GM18526 (cell line): ENCODE data around the gene FAM9A.

ENCODE experiments used
- POLR2A ChIP-seq: IDR thresholded peaks from 3 replicates; pipeline ENCODE4 v1.6.1; 2011; ENCODE audit not compliant: insufficient read length; ENCODE audit errors: extremely low read depth

Gene FAM9A

DNA sequence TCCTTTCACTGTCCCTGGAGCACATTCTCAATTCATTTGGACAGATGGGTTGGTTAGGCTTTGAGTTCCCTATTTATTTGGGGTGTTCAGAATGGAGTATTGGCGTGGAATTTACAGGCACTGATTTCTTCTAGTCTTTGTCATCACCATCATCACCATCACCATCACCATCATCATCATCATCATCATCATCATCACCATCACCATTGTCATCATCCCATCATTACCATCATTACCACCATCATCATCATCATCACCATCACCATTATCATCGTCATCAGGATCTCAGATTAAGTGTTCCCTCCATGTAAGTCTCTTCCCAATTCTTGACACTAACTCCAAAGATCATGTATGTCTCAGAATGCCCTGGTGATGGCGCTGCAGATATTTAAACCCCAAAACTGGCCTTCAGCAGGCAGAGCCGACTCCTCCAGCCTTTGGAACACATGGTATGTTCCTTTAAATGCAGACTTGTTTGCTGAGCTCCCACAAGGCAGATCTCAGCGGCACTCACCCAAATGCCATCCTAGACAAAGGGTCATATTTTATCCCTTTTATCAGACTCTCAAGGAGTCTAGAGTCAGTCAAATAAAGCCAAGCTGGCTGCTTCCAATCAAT lies 19.8 kb upstream of the FAM9A start:
- TF ChIP-seq POLR2A, result no peak

- no peak for TF ChIP-seq POLR2A
Observed at GRCh38 chrX:8815460-8816065, 14.4 kb upstream of the FAM9A start.

DNA sequence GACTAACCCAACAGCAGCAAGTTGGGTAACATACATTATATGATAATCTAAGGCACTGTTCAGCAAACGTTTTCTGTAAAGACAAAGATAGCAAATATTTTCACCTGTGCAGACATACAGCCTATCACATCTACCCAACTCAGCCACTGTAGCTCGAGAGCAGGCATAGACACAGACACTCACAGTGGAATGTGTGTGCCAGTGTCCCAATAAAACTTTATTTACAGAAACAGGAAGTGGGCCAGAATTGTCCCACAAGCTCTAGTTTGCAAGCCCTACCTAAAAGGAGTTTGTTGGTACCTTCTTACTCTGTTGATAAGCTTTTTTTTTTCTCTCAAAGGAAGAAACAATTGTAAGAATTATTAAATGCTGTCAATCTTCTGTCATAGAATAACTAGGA lies 11.9 kb upstream of the FAM9A start:
- TF ChIP-seq POLR2A, result no peak

DNA sequence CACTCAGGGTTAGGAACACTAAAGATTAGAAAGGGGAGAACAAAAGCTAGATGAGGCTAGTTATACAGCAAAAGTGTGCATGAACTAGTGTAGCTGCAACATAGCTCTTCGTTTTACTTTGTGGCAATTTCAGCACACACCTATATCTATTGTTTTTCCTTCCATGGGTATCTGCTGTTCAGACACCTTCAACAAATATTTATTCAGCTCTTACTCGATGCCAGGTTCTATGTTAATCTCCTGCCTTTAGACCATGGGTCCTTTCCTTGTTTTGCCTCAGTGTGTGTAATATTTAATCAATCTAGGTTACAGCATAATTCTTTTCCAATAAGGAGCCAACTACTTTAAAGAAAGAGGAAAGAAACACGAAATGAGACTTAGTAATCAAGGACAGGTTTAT lies 10.4 kb upstream of the FAM9A start:
- no peak for TF ChIP-seq POLR2A

- TF ChIP-seq POLR2A, result no peak
Observed at GRCh38 chrX:8808661-8809060, 7.5 kb upstream of the FAM9A start.

DNA sequence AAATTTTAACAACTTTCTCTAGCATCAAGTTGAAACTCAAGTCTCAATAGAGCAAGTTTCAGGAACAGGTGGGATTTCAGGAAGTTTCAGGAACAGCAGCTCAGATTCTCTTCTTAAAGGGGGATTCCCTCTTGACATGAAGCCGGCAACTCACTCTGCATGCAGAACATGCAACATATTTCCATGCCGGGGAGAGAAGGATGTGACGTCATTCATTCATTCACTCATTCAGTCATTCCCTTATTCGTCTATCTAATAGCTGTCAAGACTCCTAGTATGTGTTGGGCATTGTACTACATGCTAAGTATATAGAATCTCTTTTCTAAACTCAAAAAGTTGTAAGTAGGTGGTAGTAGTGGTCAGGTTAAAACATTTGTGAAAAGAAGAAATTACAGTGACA lies 4.8 kb upstream of the FAM9A start:
- no peak for TF ChIP-seq POLR2A

DNA sequence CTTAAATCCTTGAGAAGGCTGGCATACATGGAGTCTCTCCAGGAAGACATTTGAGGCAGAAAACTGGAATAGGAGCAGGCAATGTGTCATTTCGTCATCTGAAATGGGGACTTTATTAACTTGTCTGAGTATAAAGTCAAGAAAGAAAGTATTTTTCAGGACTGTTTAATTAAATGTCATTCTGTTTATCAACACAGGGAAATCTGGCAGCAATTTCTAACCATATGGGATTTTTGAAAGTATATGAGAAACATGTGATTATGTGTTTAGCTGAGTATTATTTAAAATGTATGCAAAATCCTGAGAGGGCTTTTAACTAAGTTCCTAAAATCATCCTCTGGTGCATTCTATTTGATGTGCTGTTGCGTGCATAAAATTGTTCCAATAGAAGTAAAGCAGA lies 3.9 kb upstream of the FAM9A start:
- no peak for TF ChIP-seq POLR2A

- no peak for TF ChIP-seq POLR2A
Observed at GRCh38 chrX:8803326-8803725, 2.1 kb upstream of the FAM9A start.

DNA sequence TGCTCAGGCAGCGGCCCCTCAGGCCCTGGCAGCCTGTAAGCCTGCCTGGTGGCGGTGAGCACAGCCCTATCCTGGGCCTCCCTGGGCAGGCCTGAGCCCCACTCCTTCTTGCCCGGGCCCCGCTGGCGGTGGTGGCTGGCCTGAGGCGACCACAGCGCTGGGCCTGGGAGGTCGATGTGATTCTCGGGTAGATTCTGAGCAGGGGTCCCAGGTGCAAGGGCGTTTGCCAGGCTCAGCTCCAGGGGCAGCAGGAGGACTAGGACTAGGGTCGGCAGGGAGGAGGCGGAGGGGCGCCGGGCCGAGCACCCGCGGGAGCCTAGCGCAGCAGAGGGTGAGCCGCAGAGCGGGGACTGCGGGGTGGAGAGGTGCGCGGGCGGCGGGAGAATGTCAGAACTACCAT lies 17.0 kb downstream of the FAM9A start:
- no peak for TF ChIP-seq POLR2A

- no peak for TF ChIP-seq POLR2A
Observed at GRCh38 chrX:8783714-8784098, 17.5 kb downstream of the FAM9A start.

DNA sequence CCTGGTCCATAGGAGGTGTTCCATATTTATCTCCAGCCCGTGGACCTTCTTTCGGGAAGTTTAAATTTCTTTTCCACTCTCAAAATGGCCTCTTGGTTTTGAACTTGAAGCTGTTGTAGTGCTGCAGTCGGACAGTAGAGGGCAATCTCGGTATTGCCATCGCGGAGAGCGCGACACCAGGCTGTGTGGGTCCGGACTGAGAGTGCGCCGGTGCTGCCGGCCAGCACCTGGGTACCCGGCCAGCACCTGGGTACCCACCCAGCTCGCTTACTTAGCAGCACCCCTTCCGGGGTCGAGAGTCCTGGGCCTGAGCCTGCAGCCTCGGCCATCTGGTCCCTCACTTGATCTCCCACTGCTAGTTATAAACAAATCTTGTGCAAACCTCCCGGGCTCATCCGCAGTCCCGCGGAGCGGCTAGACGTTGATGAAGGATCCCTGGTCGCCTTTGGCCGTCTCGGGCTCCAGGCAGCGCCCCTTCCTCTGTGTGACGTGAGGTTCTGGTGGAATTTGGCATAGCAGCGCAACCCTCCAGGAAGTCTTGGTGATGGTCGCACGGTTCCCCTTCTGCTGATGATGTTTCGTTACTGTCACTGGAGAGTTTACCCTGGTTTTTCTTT lies 18.0 kb downstream of the FAM9A start:
- no peak for TF ChIP-seq POLR2A

- TF ChIP-seq POLR2A, result no peak
Observed at GRCh38 chrX:8782595-8782994, 18.6 kb downstream of the FAM9A start.

- no peak for TF ChIP-seq POLR2A
Observed at GRCh38 chrX:8773117-8773516, 28.1 kb downstream of the FAM9A start.

DNA sequence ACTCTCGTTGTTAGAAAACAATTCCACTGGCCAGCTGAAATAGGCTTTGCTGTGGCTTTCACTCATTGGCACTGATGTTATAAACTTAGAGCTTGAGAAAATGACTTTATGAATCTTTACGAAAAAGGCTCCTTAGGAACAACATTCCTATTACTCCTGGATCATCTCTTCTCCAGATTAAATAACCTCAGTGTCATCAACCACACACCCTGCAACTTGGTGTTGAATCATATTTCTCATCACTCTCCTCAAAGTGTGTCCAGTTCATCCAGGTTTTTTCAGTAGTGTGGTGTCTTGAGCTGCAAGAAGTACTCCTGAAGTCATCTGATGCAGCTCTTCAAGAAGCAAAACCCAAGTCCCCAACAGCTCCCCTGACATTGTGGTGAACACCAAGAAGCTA lies 41.2 kb downstream of the FAM9A start:
- no peak for TF ChIP-seq POLR2A

DNA sequence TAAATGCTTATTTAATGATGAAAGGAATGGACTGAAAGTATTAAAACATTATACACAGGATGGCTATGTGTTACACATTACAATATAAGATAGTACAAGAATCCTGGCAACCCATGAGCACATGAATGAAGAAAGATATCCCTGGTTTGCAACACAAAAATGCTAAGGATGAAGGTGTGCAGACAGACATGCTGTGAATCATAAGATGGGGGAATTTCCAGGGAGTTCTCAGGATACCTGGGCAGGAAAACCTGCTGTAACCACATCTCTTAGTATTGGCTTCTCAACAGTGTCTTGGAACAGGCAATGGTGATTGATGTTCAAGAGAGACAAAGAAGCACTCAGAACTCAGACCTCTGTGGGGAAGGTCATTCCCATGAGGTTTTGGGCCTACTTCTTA lies 45.4 kb downstream of the FAM9A start:
- TF ChIP-seq POLR2A, result no peak

- TF ChIP-seq POLR2A, result no peak
Observed at GRCh38 chrX:8755116-8755515, 46.1 kb downstream of the FAM9A start.

DNA sequence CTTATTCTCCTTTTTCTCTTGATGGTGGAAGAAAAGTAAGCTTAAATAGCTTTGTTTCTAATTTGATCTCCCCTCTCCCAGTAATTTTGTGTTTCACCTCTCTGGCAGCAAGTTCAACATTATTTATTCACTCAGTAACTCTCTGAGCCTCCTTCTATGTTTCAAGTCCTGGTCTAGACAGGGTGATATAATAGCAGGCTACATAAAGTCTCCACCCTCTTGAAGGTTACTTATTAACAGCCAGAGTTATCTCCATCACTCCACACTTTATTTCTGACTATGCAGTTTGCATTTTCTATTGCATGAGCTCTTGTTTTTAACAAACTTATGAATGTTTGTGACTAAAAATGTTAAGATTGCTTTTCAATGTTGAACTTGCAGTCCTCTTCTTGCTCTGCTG lies 51.5 kb downstream of the FAM9A start:
- no peak for TF ChIP-seq POLR2A
